Measurements from ENCODE around the gene SEMA3G.

SEMA3G gene

DNA sequence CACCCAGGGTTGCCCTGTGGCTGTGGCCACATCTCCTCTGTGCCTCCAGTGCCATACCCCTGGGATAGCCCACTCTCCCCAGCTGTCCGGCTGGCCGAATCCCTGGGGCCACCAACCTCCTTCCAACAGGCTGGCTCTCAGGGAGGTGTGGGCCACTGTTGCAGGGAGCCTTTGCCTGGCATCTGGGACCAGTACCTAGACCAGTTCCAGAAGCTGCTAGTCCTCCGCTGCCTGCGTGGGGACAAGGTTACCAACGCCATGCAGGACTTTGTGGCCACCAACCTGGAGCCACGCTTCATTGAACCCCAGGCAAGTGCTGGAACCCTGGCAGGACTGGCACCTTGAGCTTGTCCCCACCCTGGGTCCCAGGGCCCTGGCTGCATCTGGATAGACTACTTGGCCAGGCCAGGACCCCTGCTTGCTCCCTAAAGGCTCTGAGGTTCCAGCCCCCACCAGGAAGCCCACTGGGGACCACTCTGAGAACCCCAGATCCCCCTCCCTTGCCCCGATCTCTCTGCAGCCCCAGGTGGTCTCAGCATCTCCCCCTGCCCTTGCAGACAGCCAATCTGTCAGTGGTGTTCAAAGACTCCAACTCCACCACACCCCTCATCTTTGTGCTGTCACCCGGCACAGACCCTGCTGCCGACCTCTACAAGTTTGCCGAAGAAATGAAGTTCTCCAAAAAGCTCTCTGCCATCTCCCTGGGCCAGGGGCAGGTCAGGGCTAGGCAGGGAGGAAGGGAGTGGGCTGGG lies 50.0 kb downstream of the SEMA3G start:
- no peak for DNase-seq

DNA sequence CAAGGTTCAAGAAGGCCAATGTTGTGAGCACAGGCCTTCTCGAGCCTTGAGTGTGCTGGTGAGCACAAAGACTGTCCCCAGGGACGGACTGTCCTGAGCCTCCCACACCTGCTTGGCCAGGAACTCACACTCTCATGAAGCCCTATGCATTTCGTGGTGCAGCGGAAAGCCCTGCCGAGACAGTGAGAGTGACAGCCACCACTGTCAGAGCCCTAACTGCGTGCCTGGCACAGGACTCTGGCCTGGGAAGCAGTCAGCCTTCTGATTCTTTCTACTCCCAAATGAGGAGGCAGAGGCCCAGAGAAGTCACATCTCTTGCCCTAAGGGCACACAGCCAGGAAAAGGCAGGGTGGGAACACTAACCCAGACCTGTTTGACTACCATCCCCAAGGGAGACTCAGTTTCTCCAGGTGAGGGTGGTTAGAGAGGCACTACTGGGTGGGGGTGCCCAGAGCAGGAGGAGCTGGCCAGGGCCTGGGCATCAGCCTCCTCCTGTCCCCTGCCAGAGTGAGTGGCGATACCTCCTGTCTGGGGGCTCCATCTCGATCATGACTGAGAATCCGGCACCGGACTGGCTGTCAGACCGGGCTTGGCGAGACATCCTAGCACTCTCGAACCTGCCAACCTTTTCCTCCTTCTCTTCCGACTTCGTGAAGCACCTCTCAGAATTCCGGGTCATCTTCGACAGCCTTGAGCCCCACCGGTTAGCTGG lies 50.8 kb downstream of the SEMA3G start:
- no peak for DNase-seq

- no peak for DNase-seq
Measured at GRCh38 chr3:52393131-52393807, 51.6 kb downstream of the SEMA3G start.

DNA sequence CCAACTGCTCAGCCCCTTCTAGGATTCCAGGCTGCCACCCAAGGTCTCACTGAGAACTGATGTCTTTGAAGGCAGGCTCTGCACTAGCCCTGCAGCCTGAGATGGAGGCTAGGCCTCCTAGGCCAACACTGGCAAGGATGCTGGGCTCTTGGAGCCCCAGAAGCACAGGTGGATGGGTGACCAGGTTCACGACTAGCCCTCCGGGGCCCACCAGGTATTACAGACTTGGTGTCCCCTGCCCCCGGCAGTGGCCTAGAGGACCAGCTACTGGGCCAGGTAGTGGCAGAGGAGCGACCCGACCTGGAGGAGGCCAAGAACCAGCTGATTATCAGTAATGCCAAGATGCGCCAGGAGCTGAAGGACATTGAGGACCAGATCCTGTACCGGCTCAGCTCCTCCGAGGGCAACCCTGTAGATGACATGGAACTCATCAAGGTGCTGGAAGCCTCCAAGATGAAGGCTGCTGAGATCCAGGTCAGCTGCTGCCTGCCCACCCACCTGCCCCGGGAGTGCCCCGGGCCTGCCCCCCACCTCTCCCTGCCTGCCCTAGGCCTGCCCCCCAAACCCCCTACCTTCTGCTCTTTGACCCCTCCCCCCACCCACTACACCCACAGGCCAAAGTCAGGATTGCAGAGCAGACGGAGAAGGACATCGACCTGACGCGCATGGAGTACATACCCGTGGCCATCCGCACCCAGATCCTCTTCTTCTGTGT lies 52.5 kb downstream of the SEMA3G start:
- no peak for DNase-seq

DNA sequence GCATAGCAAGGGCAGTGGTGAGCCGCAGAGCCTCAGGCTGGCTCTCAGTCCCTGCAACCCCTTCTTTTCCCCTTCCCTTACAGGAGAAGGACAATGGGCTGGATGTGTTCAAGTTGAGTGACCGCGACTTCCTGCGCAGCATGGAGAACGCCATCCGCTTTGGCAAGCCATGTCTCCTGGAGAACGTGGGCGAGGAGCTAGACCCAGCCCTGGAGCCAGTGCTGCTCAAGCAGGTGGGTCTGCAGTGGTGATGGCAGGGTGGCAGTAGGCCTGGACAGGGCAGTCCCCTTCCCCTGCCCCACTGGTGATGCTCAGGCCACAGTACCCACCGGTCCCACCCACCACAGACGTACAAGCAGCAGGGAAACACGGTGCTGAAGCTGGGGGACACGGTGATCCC lies 53.8 kb downstream of the SEMA3G start:
- DNase-seq = no peak

DNA sequence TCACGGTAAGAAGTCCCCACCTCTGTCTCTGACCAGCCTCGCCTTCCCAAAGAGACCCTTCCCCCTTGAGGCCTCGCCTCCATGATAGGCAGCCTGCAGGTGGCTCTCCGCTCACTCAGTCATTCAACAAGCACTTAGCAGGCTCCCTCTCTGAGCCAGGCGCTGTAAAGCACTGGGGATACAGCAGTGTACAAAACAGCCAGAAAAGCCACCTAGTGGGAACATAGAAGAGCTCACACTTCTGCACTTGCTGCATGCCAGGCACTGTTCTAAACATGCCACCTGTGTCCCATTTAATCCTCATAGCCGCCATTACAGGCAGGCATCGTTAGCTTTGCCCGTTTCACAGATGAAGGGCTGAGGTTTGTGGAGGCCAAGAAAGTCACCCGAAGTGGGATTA lies 56.0 kb downstream of the SEMA3G start:
- no peak for DNase-seq

- DNase-seq = no peak
Measured at GRCh38 chr3:52388348-52388821, 56.5 kb downstream of the SEMA3G start.

GRCh38 chr3:52387481-52387880 lies 57.4 kb downstream of the SEMA3G start:
- DNase-seq = no peak

GRCh38 chr3:52385157-52385556 lies 59.7 kb downstream of the SEMA3G start:
- DNase-seq = no peak

DNA sequence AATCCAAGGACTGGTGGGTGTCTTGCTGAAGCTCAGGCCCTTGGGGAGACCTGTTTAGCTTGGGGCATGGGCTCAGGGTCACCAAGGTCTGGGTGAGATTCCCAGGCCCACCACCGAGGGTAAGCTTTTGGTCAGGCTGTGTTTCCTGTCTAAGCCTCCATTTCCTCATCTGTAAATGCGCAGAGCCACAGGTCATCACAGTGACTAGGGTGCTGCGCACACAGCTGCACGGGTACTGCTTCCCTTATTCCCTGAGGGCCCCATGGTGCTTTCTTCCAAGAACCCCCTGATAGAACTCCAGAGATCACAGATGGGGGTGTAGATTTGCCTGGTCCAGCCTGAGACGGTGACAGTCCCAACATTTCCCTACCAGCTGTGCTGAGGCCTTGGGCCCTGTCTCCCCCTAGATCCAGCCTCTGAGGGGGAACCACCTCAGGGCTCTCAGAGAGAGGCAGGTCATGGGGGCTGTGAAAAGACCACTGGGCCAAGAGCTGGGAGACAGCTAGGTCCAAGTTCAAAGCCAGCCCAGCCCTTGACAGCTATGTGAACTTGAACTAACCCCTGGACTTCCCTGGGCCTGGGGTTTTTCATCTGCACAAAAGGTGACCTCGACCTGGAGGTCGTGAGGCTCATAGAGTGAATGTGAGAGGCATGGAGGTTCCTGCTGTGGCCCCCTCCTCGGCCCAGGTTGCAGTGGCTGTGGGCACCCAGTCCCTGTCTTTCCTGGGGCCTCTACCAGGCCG lies 60.7 kb downstream of the SEMA3G start:
- DNase-seq = no peak

DNA sequence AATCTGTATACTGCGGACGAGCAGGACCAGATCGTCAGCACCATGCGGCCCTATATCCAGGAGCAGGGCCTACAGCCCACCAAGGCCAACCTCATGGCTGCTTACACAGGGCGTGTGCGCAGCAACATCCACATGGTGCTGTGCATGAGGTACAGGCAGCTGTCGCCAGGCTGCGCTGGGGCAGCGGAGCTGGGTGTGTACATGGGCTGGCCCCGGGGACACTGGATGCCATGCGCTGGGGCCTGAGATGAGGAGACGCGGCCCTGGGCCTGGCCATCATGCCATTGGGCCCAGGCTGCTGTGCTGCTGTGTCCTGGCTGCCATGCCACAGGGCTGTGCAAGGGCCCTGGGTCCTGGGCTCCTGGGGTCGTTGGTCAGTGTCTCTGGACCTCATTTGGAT lies 61.5 kb downstream of the SEMA3G start:
- no peak for DNase-seq

Data from NCI-H1092 (cell line).